HG03066 (cell line): ENCODE data around the gene HTR5A.
A peak's percentile ranks its signal among the peaks of the same experiment; 100 is the strongest.
"Not testable (repeated sequence)": the region's sequence is repeated elsewhere in the genome, so short reads cannot be mapped to it uniquely, and the experiment has no call there.

ENCODE experiments used
- ATAC-seq: cut with Tn5 transposase; IDR thresholded peaks from one replicate; pipeline ENCODE4 v1.9.1; 2021; ENCODE audit warnings: low read depth; ENCODE audit not compliant: unreplicated experiment

HTR5A gene

DNA sequence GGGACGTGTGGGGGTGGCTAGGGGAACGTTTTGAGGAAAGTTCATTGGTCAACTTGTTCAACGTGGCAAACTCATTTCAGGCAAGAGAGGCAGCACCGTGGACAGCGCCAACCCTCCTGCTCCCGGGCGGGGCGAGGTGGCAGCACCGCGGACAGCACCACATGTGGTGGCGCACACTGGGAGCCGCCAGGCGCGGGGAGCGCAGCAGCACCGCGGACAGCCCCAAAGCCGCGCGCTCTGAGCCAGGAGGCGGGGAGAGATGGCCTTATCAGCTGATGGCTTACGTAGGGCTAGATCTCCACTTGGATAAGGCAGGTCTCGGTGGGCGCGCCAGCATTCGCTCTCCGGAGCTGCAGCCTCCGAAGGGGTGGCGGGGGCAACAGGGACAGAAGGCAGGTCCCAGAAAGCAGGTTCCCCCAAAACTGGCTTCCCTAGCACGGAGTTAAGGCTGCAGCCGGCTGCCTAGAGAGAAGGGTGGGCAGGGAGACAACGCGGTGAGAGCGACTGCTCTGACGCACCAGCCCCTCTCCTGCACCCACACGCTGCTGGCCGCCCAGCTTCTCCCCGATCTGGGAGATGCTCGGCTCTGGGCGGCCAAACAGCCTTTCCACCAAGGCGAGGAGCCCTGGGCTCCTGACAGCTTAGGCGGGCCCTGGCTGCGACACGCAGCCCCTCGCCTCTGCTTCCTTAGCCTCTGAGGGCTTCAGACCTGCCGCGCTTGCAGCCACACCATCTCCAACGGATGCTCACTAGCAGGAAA, at the start of gene HTR5A:
Gene HTR5A (plus strand): TSS at position 333 of the 760 bp plus-strand sequence. CDS start 576 bp downstream, outside the sequence.
- ATAC-seq = peak; percentile 95

DNA sequence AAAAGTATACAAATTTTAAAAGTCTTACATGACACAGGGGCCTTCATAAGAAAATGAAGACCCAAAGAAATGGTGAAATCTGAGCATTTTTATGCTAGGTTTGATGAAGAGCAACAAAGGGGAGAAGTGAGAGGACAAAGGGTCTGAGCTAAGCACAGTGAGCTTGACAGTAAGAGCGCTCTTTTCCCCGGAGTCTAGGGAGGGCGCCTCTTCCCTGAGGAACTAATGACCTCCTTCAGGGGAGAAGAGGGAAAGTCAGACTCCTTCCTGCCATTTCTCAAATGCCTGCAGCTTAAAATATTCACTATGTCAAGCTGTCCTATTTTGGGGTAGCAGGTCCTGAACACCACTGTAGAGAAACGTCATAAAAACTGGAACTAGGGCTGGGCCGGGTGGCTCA, 49.1 kb upstream of the HTR5A start:
- ATAC-seq = no peak

DNA sequence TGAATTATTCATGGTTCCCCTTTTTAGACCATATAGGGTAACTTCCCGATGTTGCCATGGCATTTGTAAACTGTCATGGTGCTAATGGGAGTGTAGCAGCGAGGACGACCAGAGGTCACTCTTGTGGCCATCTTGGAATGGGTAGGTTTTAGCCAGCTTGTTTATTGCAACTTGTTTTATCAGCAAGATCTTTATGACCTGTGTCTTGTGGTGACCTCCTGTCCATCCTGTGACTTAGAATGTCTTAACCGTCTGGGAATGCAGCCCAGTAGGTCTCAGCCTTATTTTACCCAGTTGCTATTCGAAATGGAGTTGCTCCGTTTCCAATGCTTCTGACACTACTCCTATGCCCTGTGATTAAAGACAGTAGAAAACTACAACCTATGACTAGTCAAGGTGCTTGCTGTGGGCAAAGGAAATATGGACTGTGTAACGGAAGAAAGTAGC, 48.4 kb upstream of the HTR5A start:
- no peak for ATAC-seq

GRCh38 chr7:155027879-155028278, 42.2 kb upstream of the HTR5A start:
- no peak for ATAC-seq

GRCh38 chr7:155032978-155033377, 37.1 kb upstream of the HTR5A start:
- no peak for ATAC-seq

- not testable (repeated sequence) for ATAC-seq
Observed at GRCh38 chr7:155034495-155034894, 35.6 kb upstream of the HTR5A start.

GRCh38 chr7:155038335-155038734, 31.8 kb upstream of the HTR5A start:
- no peak for ATAC-seq

- no peak for ATAC-seq
Observed at GRCh38 chr7:155043756-155044155, 26.4 kb upstream of the HTR5A start.

DNA sequence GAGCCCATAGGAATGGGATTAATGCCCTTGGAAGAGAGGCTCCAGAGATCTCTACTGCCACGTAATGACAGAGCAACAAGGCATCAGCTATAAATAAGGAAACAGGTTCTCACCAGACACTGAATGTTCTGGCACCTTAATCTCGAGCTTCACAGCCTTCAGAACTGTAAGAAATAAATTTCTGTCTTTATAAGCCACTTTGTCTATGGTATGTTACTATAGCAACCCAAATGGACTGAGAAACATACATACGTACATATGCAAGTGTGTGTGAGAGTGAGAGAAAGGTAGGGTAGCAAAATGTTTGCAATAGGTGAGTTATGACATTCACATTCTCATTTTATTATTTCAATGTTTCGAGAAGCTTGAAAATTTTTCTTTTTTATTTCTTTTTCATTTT, 22.1 kb upstream of the HTR5A start:
- no peak for ATAC-seq

- ATAC-seq = no peak
Observed at GRCh38 chr7:155051355-155051754, 18.8 kb upstream of the HTR5A start.

DNA sequence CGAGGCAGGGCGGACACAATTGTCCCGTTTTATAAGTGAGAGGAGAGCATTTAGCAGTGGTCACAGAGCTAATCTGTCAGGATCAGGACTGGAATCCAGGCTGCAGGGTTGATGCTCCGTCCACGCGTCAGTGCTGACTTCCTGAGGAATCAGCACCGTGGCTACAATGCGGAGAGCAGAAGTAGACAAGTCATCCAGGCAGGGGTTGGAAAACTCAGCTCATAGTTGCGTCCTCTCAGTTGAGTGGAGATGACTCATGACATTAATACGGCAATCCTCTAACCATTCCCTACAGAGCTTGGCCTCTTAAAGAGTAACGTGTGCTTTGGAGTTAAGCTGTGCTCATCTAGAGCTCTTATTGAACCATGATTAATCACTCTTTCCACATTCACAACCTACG, 17.1 kb upstream of the HTR5A start:
- no peak for ATAC-seq

DNA sequence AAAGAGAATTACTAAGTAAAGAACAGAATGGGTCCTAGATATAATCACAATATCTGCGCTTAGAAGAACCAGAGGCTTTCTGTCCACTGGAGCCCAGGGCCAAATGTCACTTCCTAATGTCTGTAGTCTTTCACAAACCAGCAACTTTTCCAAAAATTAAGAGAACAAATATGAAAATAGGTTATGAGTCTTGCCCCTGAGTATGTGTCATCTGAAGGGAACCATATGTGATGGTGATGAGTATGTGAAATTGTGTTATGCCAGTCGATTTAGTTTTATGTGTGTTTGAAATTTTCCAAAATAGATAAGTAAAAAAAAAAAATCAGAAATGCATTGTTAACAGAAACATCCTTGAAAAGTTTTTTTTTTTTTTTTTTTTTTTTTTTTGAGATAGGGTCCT, 15.4 kb upstream of the HTR5A start:
- no peak for ATAC-seq

DNA sequence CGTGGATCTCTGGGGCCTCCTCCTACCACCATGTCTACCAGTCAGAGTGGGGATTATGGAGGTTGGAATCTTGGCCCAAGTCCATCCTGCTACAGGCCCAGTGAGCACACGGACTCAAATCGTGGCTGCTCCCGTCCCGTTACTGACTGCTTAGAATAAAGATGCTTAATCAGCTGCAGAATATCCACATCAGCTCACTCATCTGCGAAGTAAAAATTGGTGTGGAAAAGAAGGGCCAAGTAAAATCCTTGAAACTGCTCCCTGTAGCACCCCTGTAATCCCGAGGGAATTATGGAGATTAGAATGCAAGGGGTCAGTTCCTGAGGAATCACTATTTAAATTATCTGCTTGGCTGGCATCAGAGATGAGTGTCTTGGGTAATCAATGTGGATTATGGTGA, 13.0 kb upstream of the HTR5A start:
- no peak for ATAC-seq

DNA sequence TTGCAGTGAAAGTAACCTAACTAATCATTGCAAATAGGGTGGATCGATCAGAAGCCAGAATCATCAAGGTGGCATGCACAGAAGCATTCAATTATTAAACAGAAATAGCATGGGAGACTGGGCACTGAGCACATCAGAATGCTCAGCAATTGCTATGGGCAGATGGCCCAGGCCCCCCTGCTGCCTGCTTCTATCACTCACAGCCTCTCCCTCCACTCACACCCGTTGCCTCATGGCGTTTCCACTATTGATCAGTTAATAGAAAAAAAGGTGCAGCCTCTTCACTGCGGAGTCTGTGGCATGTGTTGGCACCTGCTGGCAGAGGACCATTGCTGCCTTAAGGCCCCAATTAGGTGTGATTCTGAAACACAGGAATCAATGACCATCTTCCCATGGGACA, 11.2 kb upstream of the HTR5A start:
- ATAC-seq = no peak

DNA sequence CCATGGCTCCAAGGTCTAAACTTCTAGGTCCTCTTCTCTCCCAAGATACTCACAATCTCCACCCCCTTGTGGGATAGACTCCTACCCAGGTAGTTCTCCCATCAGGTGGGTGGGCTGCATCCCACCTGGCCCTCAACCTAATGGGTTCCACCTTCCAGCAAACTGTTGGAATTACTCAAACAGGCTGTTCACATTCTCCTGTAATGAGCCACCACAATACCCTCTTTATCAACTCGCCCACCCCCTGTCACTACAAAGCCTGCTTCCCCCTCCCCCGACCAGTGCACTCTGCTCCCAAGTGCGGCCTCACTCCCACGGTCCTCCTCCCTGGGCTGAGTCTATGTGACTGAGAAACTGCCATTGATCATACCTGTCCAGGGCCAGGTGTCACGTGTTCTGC, 10.4 kb upstream of the HTR5A start:
- no peak for ATAC-seq

- no peak for ATAC-seq
Observed at GRCh38 chr7:155062411-155062810, 7.7 kb upstream of the HTR5A start.

GRCh38 chr7:155064186-155064585, 5.9 kb upstream of the HTR5A start:
- ATAC-seq = no peak

GRCh38 chr7:155066417-155066950, 3.6 kb upstream of the HTR5A start:
- ATAC-seq = no peak

DNA sequence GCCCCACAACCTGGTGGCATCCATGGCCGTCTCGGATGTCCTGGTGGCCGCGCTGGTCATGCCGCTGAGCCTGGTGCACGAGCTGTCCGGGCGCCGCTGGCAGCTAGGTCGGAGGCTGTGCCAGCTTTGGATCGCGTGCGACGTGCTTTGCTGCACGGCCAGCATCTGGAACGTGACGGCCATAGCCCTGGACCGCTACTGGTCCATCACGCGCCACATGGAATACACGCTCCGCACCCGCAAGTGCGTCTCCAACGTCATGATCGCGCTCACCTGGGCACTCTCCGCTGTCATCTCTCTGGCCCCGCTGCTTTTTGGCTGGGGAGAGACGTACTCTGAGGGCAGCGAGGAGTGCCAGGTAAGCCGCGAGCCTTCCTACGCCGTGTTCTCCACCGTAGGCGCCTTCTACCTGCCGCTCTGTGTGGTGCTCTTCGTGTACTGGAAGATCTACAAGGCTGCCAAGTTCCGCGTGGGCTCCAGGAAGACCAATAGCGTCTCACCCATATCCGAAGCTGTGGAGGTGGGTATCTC, 1.1 kb downstream of the HTR5A start:
- ATAC-seq = no peak

DNA sequence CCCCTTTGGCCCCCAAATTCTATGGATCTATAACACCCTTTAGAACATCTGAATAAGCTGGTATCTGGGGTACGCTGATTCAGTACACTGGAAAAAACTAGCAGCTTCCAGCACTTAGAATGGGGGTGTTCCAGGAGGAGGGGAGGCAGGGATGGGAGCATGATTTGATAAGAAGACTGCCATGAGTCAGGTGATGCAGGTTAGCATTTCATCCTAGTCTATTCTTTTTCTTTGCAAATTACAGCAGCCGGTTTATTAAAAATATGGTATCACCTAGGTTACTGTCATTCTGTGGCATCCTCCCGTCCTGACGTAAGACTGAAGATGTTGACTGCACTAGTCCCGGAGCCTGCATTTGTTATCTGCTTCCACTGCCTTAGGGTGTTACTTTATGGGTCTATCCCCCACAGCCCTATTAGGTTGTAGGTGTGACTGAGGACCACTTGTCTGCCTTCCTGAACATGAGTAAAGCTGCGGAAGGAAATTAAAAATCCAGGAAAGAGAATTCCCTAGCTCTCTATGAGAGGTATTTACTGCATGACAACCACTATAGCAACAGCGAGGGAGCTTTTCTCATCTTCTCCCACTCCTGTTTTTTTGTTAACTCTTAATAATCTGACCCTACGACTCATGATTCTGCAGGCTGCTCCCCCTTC, 1.9 kb downstream of the HTR5A start:
- no peak for ATAC-seq

GRCh38 chr7:155073922-155074321, 3.8 kb downstream of the HTR5A start:
- no peak for ATAC-seq

DNA sequence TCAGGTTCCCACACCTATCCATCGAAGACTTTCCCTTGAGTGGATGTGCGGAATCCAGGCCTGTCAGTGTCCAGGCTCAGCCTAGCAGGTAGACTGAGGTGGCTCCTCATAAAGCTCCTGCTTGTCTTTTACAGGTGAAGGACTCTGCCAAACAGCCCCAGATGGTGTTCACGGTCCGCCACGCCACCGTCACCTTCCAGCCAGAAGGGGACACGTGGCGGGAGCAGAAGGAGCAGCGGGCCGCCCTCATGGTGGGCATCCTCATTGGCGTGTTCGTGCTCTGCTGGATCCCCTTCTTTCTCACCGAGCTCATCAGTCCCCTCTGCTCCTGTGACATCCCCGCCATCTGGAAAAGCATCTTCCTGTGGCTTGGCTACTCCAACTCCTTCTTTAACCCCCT, 13.9 kb downstream of the HTR5A start:
- no peak for ATAC-seq
